HG02588 (cell line): ENCODE measurements around the gene VPS37C.
"Not testable (repeated sequence)": the region's sequence is repeated elsewhere in the genome, so short reads cannot be mapped to it uniquely, and the experiment has no call there.

Source experiments
- ATAC-seq: cut with Tn5 transposase; IDR thresholded peaks from one replicate; pipeline ENCODE4 v1.9.1; 2021; ENCODE audit warnings: mild to moderate bottlenecking, moderate library complexity; ENCODE audit not compliant: unreplicated experiment

VPS37C gene

GRCh38 chr11:61102667-61103571 lies 58.3 kb downstream of the VPS37C start:
- ATAC-seq: no peak

- no peak for ATAC-seq
Measured at GRCh38 chr11:61098778-61099177, 62.4 kb downstream of the VPS37C start.

- ATAC-seq: not testable (repeated sequence)
Measured at GRCh38 chr11:61098261-61098660, 63.0 kb downstream of the VPS37C start.

GRCh38 chr11:61095021-61095420 lies 66.2 kb downstream of the VPS37C start:
- ATAC-seq: no peak

GRCh38 chr11:61094167-61094566 lies 67.1 kb downstream of the VPS37C start:
- ATAC-seq: not testable (repeated sequence)

- ATAC-seq: no peak
Measured at GRCh38 chr11:61092908-61093763, 68.1 kb downstream of the VPS37C start.

GRCh38 chr11:61092280-61092766 lies 68.9 kb downstream of the VPS37C start:
- no peak for ATAC-seq

GRCh38 chr11:61091373-61092279 lies 69.6 kb downstream of the VPS37C start:
- ATAC-seq: no peak

- ATAC-seq: no peak
Measured at GRCh38 chr11:61090982-61091372, 70.2 kb downstream of the VPS37C start.

- ATAC-seq: no peak
Measured at GRCh38 chr11:61090521-61090920, 70.7 kb downstream of the VPS37C start.

- ATAC-seq: no peak
Measured at GRCh38 chr11:61089806-61090491, 71.3 kb downstream of the VPS37C start.

GRCh38 chr11:61087426-61088119 lies 73.7 kb downstream of the VPS37C start:
- no peak for ATAC-seq

GRCh38 chr11:61083601-61084147 lies 77.6 kb downstream of the VPS37C start:
- no peak for ATAC-seq

GRCh38 chr11:61082931-61083531 lies 78.2 kb downstream of the VPS37C start:
- no peak for ATAC-seq

- ATAC-seq: no peak
Measured at GRCh38 chr11:61082062-61082870, 79.0 kb downstream of the VPS37C start.

- ATAC-seq: no peak
Measured at GRCh38 chr11:61080986-61081590, 80.1 kb downstream of the VPS37C start.

GRCh38 chr11:61080526-61080925 lies 80.7 kb downstream of the VPS37C start:
- no peak for ATAC-seq
